Body of pancreas (tissue), 4 donors: ENCODE data around the gene PCDHA10. TPM values are rescaled to one million over a fixed set of nuclear protein-coding genes. Genes with fewer than 3 reads are reported as not detected.
"Not testable (repeated sequence)": the region's sequence is repeated elsewhere in the genome, so short reads cannot be mapped to it uniquely, and the experiment has no call there.

Experiments
- ATAC-seq: fragments of 150-250 bp; one replicate; pipeline ENCODE4 v1.9.1; 2016
- DNase-seq, 4 donors: peaks; one replicate each; pipeline ENCODE4 v3.0.0-alpha.2; 2019
- H3K27ac ChIP-seq, 4 donors: fragments of 200-600 bp; sonication (generic); 1 replicate in 3 of 4; 2 replicates in 1 of 4; pipeline versions ENCODE4 v1.5.1 to v1.6.1; 2016 to 2019; ENCODE audit warnings: mild to moderate bottlenecking in 1 of 4, mixed read lengths in 1 of 4, moderate library complexity in 1 of 4
- H3K27me3 ChIP-seq, 2 donors: fragments of 200-600 bp; sonication (generic); one replicate each; pipeline ENCODE4 v1.6.0; 2016; ENCODE audit warnings: mild to moderate bottlenecking in 1 of 2
- H3K36me3 ChIP-seq, 2 donors: fragments of 200-600 bp; sonication (generic); replicated peaks in 1 of 2; 2 replicates each; pipeline ENCODE4 v1.5.1; 2016; ENCODE audit warnings: low read depth in 2 of 2; ENCODE audit not compliant: insufficient read depth in 1 of 2
- H3K4me1 ChIP-seq: fragments of 200-600 bp; sonication (generic); one replicate; pipeline ENCODE4 v1.6.0; 2016
- H3K4me3 ChIP-seq, 2 donors: fragments of 200-600 bp; sonication (generic); 1 replicate in 1 of 2; 2 replicates in 1 of 2; pipeline ENCODE4 v1.5.1; 2016 to 2019
- H3K9me3 ChIP-seq, 3 donors: fragments of 200-600 bp; sonication (generic); 1 replicate in 2 of 3; 2 replicates in 1 of 3; pipeline ENCODE4 v1.5.1; 2016
- POLR2A ChIP-seq, 3 donors: fragments of 450-650 bp; IDR thresholded peaks; one replicate each; pipeline ENCODE4 v1.6.1; 2016; ENCODE audit warnings: antibody characterized with exemption in 3 of 3, mild to moderate bottlenecking in 2 of 3
- WGBS, 2 donors: methylation state at CpG; one replicate each; pipeline ENCODE4 v1.1.5; 2017; 5-methylcytosine and 5-hydroxymethylcytosine counted together
- intact Hi-C: fragments of 100-400 bp; cut with DNase I; formaldehyde crosslinking; loops from one replicate; pipeline ENCODE4 v1.15.1; 2023
- total RNA-seq, 2 donors: library from RNA; depleted of rRNA; stranded (reverse); fragments of >200 nt; gene quantifications; one replicate each; pipeline ENCODE4 v1.1.0, GENCODE V29; 2016
- TF ChIP-seq, protein P1 (sequence below), 7 experiments: fragments of 450-650 bp in 4 of 7; fragments of 200-600 bp in 3 of 7; sonication (generic) in 3 of 7; IDR thresholded peaks; one replicate each; pipeline ENCODE4 v1.5.1; 2016 to 2019; ENCODE audit warnings: antibody characterized with exemption in 7 of 7

PCDHA10 gene
- total RNA-seq, 2 donors from 2014 or later = 3.1 to 6.6 TPM

DNA sequence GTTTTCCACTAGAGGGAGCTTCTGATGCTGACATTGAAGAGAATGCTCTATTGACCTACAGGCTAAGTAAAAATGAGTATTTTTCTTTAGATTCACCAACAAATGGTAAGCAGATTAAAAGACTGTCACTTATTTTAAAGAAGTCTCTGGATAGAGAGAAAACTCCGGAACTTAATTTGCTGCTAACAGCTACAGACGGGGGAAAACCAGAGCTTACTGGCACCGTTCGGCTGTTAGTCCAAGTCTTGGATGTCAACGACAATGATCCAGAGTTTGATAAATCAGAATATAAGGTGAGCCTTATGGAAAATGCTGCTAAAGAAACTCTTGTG, 13.8 kb downstream of the PCDHA10 start:
- TF ChIP-seq, protein P1, sequence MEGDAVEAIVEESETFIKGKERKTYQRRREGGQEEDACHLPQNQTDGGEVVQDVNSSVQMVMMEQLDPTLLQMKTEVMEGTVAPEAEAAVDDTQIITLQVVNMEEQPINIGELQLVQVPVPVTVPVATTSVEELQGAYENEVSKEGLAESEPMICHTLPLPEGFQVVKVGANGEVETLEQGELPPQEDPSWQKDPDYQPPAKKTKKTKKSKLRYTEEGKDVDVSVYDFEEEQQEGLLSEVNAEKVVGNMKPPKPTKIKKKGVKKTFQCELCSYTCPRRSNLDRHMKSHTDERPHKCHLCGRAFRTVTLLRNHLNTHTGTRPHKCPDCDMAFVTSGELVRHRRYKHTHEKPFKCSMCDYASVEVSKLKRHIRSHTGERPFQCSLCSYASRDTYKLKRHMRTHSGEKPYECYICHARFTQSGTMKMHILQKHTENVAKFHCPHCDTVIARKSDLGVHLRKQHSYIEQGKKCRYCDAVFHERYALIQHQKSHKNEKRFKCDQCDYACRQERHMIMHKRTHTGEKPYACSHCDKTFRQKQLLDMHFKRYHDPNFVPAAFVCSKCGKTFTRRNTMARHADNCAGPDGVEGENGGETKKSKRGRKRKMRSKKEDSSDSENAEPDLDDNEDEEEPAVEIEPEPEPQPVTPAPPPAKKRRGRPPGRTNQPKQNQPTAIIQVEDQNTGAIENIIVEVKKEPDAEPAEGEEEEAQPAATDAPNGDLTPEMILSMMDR (IDR thresholded peaks at IDR 0.05) = peak in 2 of 7 experiments; percentile 17 to 23
- TF ChIP-seq POLR2A (IDR thresholded peaks at IDR 0.05) = no peak
- Histone ChIP-seq H3K27ac (no peak overlapping the region), H3K4me3 (no peak overlapping the region), H3K9me3 (peaks cover 0 to 16% (median 3%) of the 10 kb centered on the region in 3 donors), H3K36me3 (no peaks in the 10 kb centered on the region), H3K4me1 (no peaks in the 10 kb centered on the region), H3K27me3 (no peaks in the 10 kb centered on the region)
- DNase-seq (no peak), ATAC-seq (no peak)
- intact Hi-C loops = no loop called here
- WGBS, 2 donors = 57 to 62% methylated on average over 5 of the region's 5 CpGs

DNA sequence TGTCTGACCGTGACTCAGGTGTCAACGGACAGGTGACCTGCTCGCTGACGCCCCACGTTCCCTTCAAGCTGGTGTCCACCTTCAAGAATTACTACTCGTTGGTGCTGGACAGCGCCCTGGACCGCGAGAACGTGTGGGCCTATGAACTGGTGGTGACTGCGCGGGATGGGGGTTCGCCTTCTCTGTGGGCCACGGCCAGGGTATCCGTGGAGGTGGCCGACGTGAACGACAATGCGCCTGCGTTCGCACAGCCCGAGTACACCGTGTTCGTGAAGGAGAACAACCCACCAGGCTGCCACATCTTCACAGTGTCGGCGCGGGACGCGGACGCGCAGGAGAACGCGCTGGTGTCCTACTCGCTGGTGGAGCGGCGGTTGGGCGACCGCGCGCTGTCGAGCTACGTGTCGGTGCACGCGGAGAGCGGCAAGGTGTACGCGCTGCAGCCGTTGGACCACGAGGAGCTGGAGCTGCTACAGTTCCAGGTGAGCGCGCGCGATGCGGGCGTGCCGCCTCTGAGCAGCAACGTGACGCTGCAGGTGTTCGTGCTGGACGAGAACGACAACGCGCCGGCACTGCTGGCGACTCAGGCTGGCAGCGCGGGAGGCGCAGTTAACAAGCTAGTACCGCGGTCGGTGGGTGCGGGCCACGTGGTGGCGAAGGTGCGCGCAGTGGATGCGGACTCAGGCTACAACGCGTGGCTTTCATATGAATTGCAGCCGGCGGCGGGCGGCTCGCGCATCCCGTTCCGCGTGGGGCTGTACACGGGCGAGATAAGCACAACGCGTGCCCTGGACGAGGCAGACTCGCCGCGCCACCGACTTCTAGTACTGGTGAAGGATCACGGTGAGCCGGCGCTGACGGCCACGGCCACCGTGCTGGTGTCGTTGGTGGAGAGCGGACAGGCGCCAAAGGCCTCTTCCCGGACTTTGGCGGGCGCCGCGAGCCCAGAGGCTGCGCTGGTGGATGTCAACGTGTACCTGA, 14.8 kb downstream of the PCDHA10 start:
- Histone ChIP-seq H3K4me1 (no peaks in the 10 kb centered on the region), H3K9me3 (peaks cover 0 to 22% (median 3%) of the 10 kb centered on the region in 3 donors), H3K27ac (no peak overlapping the region), H3K4me3 (no peak overlapping the region), H3K36me3 (no peaks in the 10 kb centered on the region), H3K27me3 (no peaks in the 10 kb centered on the region)
- intact Hi-C loops = no loop called here
- TF ChIP-seq, protein P1 (IDR thresholded peaks at IDR 0.05) = no peak
- TF ChIP-seq POLR2A (IDR thresholded peaks at IDR 0.05) = no peak
- no peak for DNase-seq
- ATAC-seq = no peak
- whole genome bisulfite sequencing, 2 donors = 42 to 76% methylated on average over 31 to 97 of the region's 114 CpGs

DNA sequence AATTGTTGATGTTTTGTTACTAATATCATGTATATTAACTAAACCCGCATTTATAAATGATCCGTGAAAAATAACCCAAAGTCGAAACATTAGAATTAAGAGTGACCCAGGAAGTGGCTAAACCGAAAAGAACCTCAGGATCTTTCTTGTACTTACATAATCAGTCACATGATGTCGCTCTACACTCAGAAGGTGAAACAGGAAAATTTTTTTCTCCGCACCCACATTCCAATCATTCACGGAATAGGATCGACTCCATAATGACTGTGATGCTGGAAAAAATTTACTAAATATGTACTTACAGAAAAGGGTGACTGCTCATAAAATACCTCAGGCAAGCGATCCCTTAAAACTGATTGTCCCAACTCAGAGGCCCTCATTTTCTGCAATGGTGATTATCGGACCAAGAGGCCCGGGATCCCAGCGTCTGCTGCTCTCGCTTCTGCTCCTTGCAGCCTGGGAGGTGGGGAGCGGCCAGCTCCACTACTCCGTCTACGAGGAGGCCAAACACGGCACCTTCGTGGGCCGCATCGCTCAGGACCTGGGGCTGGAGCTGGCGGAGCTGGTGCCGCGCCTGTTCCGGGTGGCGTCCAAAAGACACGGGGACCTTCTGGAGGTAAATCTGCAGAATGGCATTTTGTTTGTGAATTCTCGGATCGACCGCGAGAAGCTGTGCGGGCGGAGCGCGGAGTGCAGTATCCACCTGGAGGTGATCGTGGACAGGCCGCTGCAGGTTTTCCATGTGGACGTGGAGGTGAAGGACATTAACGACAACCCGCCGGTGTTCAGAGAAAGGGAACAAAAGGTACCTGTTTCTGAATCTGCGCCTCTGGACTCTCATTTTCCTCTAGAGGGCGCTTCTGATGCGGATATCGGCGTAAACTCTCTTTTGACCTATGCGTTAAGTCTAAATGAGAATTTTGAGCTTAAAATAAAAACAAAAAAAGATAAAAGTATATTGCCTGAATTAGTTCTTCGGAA, 19.7 kb downstream of the PCDHA10 start, which contains the start of gene PCDHA12:
Gene PCDHA12 (plus strand): TSS at position 224 of the 981 bp plus-strand sequence. CDS start 165 bp downstream, at position 389.
- no peaks in the 10 kb centered on the region for H3K4me1 ChIP-seq
- intact Hi-C loops = no loop called here
- ATAC-seq (peak; percentile 40), DNase-seq (no peak)
- H3K4me3 ChIP-seq = no peak within 1 kb of the TSS
- H3K36me3 ChIP-seq = no peaks in the 10 kb centered on the region
- WGBS, 2 donors = 14 to 15% methylated on average over 34 to 47 of the region's 47 CpGs
- H3K9me3 ChIP-seq = peaks cover 0 to 36% (median 2%) of the 10 kb centered on the region in 3 donors
- H3K27ac ChIP-seq = no peak within 1 kb of the TSS
- H3K27me3 ChIP-seq = no peaks in the 10 kb centered on the region
- TF ChIP-seq POLR2A (IDR thresholded peaks at IDR 0.05) = no peak
- TF ChIP-seq, protein P1 (IDR thresholded peaks at IDR 0.05) = peak in 5 of 7 experiments; percentile 5 to 32 (median 25)

DNA sequence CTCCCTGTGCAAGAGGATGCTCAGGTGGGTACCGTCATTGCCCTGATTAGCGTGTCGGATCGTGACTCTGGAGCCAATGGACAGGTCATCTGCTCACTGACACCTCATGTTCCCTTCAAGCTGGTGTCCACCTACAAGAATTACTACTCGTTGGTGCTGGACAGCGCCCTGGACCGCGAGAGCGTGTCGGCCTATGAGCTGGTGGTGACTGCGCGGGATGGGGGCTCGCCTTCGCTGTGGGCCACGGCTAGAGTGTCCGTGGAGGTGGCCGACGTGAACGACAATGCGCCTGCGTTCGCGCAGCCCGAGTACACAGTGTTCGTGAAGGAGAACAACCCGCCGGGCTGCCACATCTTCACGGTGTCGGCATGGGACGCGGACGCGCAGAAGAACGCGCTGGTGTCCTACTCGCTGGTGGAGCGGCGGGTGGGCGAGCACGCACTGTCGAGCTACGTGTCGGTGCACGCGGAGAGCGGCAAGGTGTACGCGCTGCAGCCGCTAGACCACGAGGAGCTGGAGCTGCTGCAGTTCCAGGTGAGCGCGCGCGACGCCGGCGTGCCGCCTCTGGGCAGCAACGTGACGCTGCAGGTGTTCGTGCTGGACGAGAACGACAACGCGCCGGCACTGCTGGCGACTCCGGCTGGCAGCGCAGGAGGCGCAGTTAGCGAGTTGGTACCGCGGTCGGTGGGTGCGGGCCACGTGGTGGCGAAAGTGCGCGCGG, 21.0 kb downstream of the PCDHA10 start:
- peaks cover 0 to 26% (median 2%) of the 10 kb centered on the region in 3 donors for H3K9me3 ChIP-seq
- DNase-seq, H3K36me3 ChIP-seq, H3K4me3 ChIP-seq, H3K27me3 ChIP-seq, H3K4me1 ChIP-seq, intact Hi-C loops, ATAC-seq, H3K27ac ChIP-seq: not testable (repeated sequence)
- 26 to 38% methylated on average over 14 to 71 of the region's 80 CpGs for WGBS, 2 donors
